Measurements from ENCODE around the gene SULT1A3. TPM values are rescaled to one million over a fixed set of nuclear protein-coding genes. Genes with fewer than 3 reads are reported as not detected.
"Not testable (repeated sequence)": the region's sequence is repeated elsewhere in the genome, so short reads cannot be mapped to it uniquely, and the experiment has no call there.

Gene SULT1A3
- 10 to 100 TPM in 2 of 4 donors, 1 to 10 TPM in 2; 1.1 to 17.2 (median 7.3) TPM for total RNA-seq

DNA sequence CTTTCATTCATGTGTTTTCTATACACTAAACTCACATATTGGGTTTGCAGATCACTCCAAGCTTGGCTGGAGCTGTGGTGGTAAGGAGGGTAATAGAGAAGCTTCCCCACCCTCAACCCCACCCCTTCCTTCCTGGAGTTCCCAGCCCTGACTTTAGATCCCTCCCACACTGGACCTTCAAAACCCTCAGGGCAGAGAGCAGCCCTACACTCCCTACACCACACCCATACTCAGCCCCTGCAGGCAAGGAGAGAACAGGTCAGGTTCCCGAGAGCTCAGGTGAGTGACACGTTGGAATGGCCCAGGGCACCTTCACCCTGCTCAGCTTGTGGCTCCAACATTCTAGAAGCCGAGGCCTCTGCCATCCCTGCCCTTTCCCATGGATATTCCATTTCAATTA, at the start of gene SULT1A3:
SULT1A3 (plus strand) TSS at position 207 of the 400 bp plus-strand sequence. CDS start 1,474 bp downstream, outside the sequence.
- DNase-seq; H3K27ac ChIP-seq; H3K27me3 ChIP-seq; H3K36me3 ChIP-seq; intact Hi-C loops (cut with DNase I); H3K4me3 ChIP-seq; H3K9me3 ChIP-seq; H3K4me1 ChIP-seq: not testable (repeated sequence)
- WGBS, 2 donors, result no CpG with 5 or more reads among the region's 3 CpGs

DNA sequence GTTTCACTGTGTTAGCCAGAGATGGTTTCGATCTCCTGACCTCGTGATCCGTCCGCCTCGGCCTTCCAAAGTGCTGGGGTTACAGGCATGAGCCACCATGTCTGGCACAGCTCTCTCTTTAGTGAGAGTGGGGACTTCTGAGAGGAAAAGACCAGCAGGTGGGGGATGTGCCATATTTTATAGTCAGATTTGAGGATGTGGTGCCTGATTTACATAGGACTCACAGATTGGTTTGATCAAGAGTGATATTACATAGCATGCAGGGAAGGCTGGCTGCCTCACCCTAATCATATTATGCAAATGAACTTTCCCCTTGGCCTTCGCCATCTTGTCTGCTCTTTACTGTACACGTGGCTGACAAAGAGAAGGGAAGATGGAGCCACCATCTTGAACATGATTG, 48.0 kb upstream of the SULT1A3 start:
- Histone ChIP-seq H3K4me1 (no peaks in the 10 kb centered on the region), H3K27ac (no peak overlapping the region), H3K36me3 (no peaks in the 10 kb centered on the region), H3K9me3 (peaks cover 0 to 15% (median 3%) of the 10 kb centered on the region in 3 donors), H3K4me3 (no peak overlapping the region), H3K27me3 (no peaks in the 10 kb centered on the region)
- intact Hi-C loops (cut with DNase I), result no loop called here
- no peak for TF ChIP-seq POLR2A (IDR thresholded peaks at IDR 0.05)
- TF ChIP-seq, protein P1, sequence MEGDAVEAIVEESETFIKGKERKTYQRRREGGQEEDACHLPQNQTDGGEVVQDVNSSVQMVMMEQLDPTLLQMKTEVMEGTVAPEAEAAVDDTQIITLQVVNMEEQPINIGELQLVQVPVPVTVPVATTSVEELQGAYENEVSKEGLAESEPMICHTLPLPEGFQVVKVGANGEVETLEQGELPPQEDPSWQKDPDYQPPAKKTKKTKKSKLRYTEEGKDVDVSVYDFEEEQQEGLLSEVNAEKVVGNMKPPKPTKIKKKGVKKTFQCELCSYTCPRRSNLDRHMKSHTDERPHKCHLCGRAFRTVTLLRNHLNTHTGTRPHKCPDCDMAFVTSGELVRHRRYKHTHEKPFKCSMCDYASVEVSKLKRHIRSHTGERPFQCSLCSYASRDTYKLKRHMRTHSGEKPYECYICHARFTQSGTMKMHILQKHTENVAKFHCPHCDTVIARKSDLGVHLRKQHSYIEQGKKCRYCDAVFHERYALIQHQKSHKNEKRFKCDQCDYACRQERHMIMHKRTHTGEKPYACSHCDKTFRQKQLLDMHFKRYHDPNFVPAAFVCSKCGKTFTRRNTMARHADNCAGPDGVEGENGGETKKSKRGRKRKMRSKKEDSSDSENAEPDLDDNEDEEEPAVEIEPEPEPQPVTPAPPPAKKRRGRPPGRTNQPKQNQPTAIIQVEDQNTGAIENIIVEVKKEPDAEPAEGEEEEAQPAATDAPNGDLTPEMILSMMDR (IDR thresholded peaks at IDR 0.05), result no peak
- no peak for DNase-seq
- WGBS, 2 donors, result 83 to 91% methylated on average over 7 of the region's 7 CpGs

DNA sequence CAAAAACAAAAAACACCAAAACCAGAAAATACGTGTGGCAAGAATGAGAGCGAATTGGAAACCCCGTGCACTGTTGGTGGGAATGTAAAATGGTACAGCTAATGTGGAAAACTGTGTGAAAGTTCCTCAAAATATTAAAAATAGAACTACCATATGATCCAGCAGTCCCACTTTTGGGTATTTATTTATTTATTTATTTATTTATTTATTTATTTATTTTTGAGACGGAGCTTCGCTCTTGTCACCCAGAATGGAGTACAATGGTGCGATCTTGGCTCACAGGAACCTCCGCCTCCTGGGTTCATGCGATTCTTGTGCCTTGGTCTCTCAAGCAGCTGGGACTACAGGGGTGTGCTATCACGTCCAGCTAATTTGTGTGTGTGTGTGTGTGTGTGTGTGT, 46.5 kb upstream of the SULT1A3 start:
- H3K27me3 ChIP-seq, result no peaks in the 10 kb centered on the region
- H3K36me3 ChIP-seq, result no peaks in the 10 kb centered on the region
- H3K9me3 ChIP-seq, result peaks cover 0 to 15% (median 3%) of the 10 kb centered on the region in 3 donors
- 93 to 94% methylated on average over 9 of the region's 9 CpGs for WGBS, 2 donors
- H3K4me3 ChIP-seq, result no peak overlapping the region
- H3K27ac ChIP-seq, result no peak overlapping the region
- intact Hi-C loops (cut with DNase I), result no loop called here
- H3K4me1 ChIP-seq, result no peaks in the 10 kb centered on the region
- no peak for DNase-seq
- TF ChIP-seq, protein P1 (IDR thresholded peaks at IDR 0.05), result no peak
- TF ChIP-seq POLR2A (IDR thresholded peaks at IDR 0.05), result no peak

DNA sequence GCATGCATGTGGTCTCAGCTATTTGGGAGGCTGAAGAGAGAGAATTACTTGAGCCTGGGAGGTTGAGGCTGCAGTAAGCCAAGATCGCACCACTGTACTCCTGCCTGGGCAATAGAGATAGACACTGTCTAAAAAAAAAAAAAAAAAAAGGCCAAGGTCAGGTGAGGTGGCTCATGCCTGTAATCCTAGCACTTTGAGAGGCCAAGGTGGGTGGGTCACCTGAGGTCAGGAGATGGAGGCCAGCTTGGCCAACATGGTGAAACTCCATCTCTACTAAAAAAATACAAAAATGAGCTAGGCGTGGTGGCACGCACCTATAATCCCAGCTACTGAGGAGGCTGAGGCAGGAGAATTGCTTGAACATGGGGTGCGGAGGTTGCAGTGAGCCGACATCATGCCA, 43.9 kb upstream of the SULT1A3 start:
- WGBS, 2 donors, result 92 to 99% methylated on average over 5 of the region's 5 CpGs

DNA sequence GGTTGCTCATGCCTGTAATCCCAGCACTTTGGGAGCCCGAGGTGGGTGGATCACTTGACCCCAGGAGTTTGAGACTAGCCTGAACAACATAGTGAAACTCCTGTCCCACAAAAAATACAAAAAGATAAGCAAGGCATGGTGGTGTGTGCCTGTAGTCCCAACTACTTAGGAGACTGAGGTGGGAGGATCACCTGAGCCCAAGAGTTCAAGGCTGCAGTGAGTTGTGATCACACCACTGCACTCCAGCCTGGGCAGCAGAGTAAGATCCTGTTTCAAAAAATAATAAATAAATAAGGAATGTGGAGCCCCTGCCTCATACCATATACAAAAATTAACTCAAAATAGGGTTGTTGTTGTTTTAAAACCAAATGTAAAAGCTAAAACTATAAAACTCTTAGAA, 41.8 kb upstream of the SULT1A3 start:
- intact Hi-C loops (cut with DNase I), result no loop called here
- Histone ChIP-seq H3K27ac (no peak overlapping the region), H3K27me3 (no peaks in the 10 kb centered on the region), H3K9me3 (no peaks in the 10 kb centered on the region), H3K4me1 (peaks cover 0 to 5% (median 0%) of the 10 kb centered on the region in 3 donors), H3K4me3 (no peak overlapping the region), H3K36me3 (no peaks in the 10 kb centered on the region)
- TF ChIP-seq POLR2A (IDR thresholded peaks at IDR 0.05), result no peak
- TF ChIP-seq, protein P1 (IDR thresholded peaks at IDR 0.05), result no peak
- no peak for DNase-seq
- 53 to 55% methylated on average over 1 of the region's 1 CpG for WGBS, 2 donors

More for the DNA sequence above, 43.9 kb upstream of the SULT1A3 start:
- no peak overlapping the region for H3K27ac ChIP-seq
- no peaks in the 10 kb centered on the region for H3K36me3 ChIP-seq
- H3K4me1 ChIP-seq, result peaks cover 0 to 5% (median 0%) of the 10 kb centered on the region in 3 donors
- no peak for TF ChIP-seq POLR2A (IDR thresholded peaks at IDR 0.05)
- TF ChIP-seq, protein P1 (IDR thresholded peaks at IDR 0.05), result no peak
- H3K27me3 ChIP-seq, result no peaks in the 10 kb centered on the region
- no peak overlapping the region for H3K4me3 ChIP-seq
- H3K9me3 ChIP-seq, result no peaks in the 10 kb centered on the region
- intact Hi-C loops (cut with DNase I), result no loop called here
- DNase-seq, result no peak

DNA sequence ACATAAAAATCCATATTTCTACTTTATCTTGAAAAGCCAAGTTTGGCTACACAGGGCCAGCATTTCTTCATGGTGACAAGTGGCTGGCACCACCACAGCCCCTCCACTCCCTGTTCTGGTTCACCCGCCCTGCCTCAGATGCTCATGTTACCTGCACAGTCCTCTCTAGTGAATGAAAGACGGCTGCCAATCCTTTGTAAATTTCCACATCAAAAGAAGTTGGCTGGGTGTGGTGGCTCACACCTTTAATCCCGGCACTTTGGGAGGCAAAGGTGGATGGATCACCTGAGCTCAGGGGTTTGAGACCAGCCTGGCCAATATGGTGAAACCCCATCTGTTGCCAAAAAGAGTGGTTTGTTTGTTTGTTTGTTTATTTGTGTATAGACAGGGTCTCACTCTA, 35.5 kb upstream of the SULT1A3 start:
- H3K27ac ChIP-seq, result no peak overlapping the region
- intact Hi-C loops (cut with DNase I), result no loop called here
- no peak for TF ChIP-seq POLR2A (IDR thresholded peaks at IDR 0.05)
- TF ChIP-seq, protein P1 (IDR thresholded peaks at IDR 0.05), result no peak
- no peak overlapping the region for H3K4me3 ChIP-seq
- peaks cover 0 to 5% (median 0%) of the 10 kb centered on the region in 3 donors for H3K4me1 ChIP-seq
- H3K36me3 ChIP-seq, result no peaks in the 10 kb centered on the region
- DNase-seq, result no peak
- H3K9me3 ChIP-seq, result no peaks in the 10 kb centered on the region
- no peaks in the 10 kb centered on the region for H3K27me3 ChIP-seq
- 57 to 79% methylated on average over 3 of the region's 3 CpGs for WGBS, 2 donors
